IMR-90 (cell line): ENCODE results near the gene HSF2BP. TPM values are rescaled to one million over a fixed set of nuclear protein-coding genes. Genes with fewer than 3 reads are reported as not detected.

Experiments
- ATAC-seq: fragments of 200-7000 bp; cut with Tn5 transposase; 2 replicates; pipeline ENCODE4 v1.9.1; 2020; ENCODE audit warnings: low read depth, mild to moderate bottlenecking, moderate library complexity
- BruUV-seq: library from RNA; stranded (reverse); fragments of 400-500 nt; replicated peaks from 2 replicates; lab custom pipeline; 2021; lab: Mats Ljungman, UMichigan
- CTCF ChIA-PET: fragments of 300-600 bp; formaldehyde crosslinking; extraction: SDS; loops from one replicate; lab custom pipeline; 2021; ENCODE audit warnings: antibody characterized with exemption; lab: Yijun Ruan, JAX
- POLR2A ChIA-PET: fragments of 300-600 bp; sonication (Branson Sonifier 250); formaldehyde crosslinking; loops from one replicate; lab custom pipeline; 2022; ENCODE audit warnings: antibody characterized with exemption; ENCODE audit not compliant: unreplicated experiment; lab: Charles Lee
- DNase-seq: peaks from one replicate; pipeline ENCODE4 v3.0.0; 2013
- H2AFZ ChIP-seq: replicated peaks from 2 replicates; pipeline ENCODE3; 2013; ENCODE audit warnings: low read length, mild to moderate bottlenecking; ENCODE audit not compliant: poor library complexity
- H2AK5ac ChIP-seq: 2 replicates; pipeline ENCODE4 v1.6.1; 2013; ENCODE audit warnings: low read depth, low read length, inconsistent platforms
- H2AK9ac ChIP-seq: replicated peaks from 2 replicates; pipeline ENCODE3; 2013; ENCODE audit warnings: mild to moderate bottlenecking, low read depth, low read length, moderate library complexity; ENCODE audit not compliant: poor library complexity
- H2BK120ac ChIP-seq: 2 replicates; pipeline ENCODE4 v1.6.1; 2013; ENCODE audit warnings: low read depth, low read length, inconsistent platforms
- H2BK15ac ChIP-seq: 3 replicates; pipeline ENCODE4 v1.6.1; 2013; ENCODE audit warnings: low read depth, low read length, inconsistent platforms
- H2BK20ac ChIP-seq: 2 replicates; pipeline ENCODE4 v1.6.1; 2013; ENCODE audit warnings: low read depth, mild to moderate bottlenecking, inconsistent platforms, low read length, moderate library complexity
- H2BK5ac ChIP-seq: 2 replicates; pipeline ENCODE4 v1.6.1; 2013; ENCODE audit warnings: mild to moderate bottlenecking, low read depth, low read length, inconsistent platforms; ENCODE audit not compliant: poor library complexity, severe bottlenecking
- H3K14ac ChIP-seq: replicated peaks from 2 replicates; pipeline ENCODE4 v1.6.1; 2013; ENCODE audit warnings: low read depth, low read length, inconsistent platforms
- H3K18ac ChIP-seq: 2 replicates; pipeline ENCODE4 v1.6.1; 2013; ENCODE audit warnings: low read depth, low read length, control low read depth
- H3K23ac ChIP-seq: 2 replicates; pipeline ENCODE4 v1.6.1; 2013; ENCODE audit warnings: low read depth, low read length, inconsistent platforms
- H3K27ac ChIP-seq: 2 replicates; pipeline ENCODE4 v1.5.1; 2013; ENCODE audit warnings: mild to moderate bottlenecking, control low read depth, low read length; ENCODE audit not compliant: insufficient read depth
- H3K27me3 ChIP-seq: 2 replicates; pipeline ENCODE4 v1.6.1; 2013; ENCODE audit warnings: low read length; ENCODE audit not compliant: control insufficient read depth, insufficient read depth
- H3K36me3 ChIP-seq: 2 replicates; pipeline ENCODE4 v1.6.1; 2013; ENCODE audit warnings: low read length, mixed read lengths; ENCODE audit not compliant: control insufficient read depth, insufficient read depth
- H3K4ac ChIP-seq: 2 replicates; pipeline ENCODE4 v1.6.1; 2013; ENCODE audit warnings: low read depth, low read length, inconsistent platforms
- H3K4me1 ChIP-seq: 2 replicates; pipeline ENCODE4 v1.6.1; 2013; ENCODE audit warnings: low read length, mixed read lengths; ENCODE audit not compliant: control insufficient read depth, insufficient read depth
- H3K4me2 ChIP-seq: 2 replicates; pipeline ENCODE4 v1.6.1; 2013; ENCODE audit warnings: low read depth, mild to moderate bottlenecking, control low read depth, low read length, moderate library complexity
- H3K4me3 ChIP-seq: 2 replicates; pipeline ENCODE4 v1.5.1; 2013; ENCODE audit warnings: low read depth, mild to moderate bottlenecking, control low read depth, low read length, moderate library complexity; ENCODE audit not compliant: insufficient read depth
- H3K56ac ChIP-seq: 2 replicates; pipeline ENCODE4 v1.6.1; 2013; ENCODE audit warnings: low read length, inconsistent platforms; ENCODE audit not compliant: insufficient read depth; ENCODE audit errors: extremely low read depth
- H3K79me1 ChIP-seq, 2 experiments: 2 replicates each; pipeline ENCODE4 v1.6.1; 2013; ENCODE audit warnings: low read length in 2 of 2, inconsistent platforms in 1 of 2, low read depth in 1 of 2
- H3K9ac ChIP-seq: 2 replicates; pipeline ENCODE4 v1.6.1; 2013; ENCODE audit warnings: low read depth, low read length, control low read depth
- H3K9me1 ChIP-seq: 2 replicates; pipeline ENCODE4 v1.6.1; 2013; ENCODE audit warnings: low read length, inconsistent platforms; ENCODE audit not compliant: insufficient read depth
- H3K9me3 ChIP-seq: 2 replicates; pipeline ENCODE4 v1.6.1; 2013; ENCODE audit warnings: low read length; ENCODE audit not compliant: control insufficient read depth, insufficient read depth
- H4K20me1 ChIP-seq: 2 replicates; pipeline ENCODE4 v1.6.1; 2013; ENCODE audit warnings: low read length, inconsistent platforms; ENCODE audit not compliant: insufficient read depth
- H4K5ac ChIP-seq: 2 replicates; pipeline ENCODE4 v1.6.1; 2013; ENCODE audit warnings: mild to moderate bottlenecking, low read depth, low read length, control low read depth
- H4K8ac ChIP-seq, 2 experiments: 2 replicates each; pipeline ENCODE4 v1.6.1; 2013; ENCODE audit warnings: low read depth in 2 of 2, low read length in 2 of 2, control low read depth in 1 of 2, inconsistent platforms in 1 of 2
- H4K91ac ChIP-seq: 2 replicates; pipeline ENCODE4 v1.6.1; 2013; ENCODE audit warnings: low read depth, low read length, inconsistent platforms; ENCODE audit not compliant: insufficient read depth
- BHLHE40 ChIP-seq: fragments of 150-350 bp; IDR thresholded peaks from 2 replicates; pipeline ENCODE4 v1.6.1; 2016; ENCODE audit warnings: mild to moderate bottlenecking, low read depth, low read length
- CEBPB ChIP-seq: IDR thresholded peaks from 2 replicates; pipeline ENCODE4 v1.6.1; 2012; ENCODE audit warnings: low read depth, low read length, improper control_type of control experiment
- CHD1 ChIP-seq: IDR thresholded peaks from 2 replicates; pipeline ENCODE4 v1.6.1; 2012; ENCODE audit warnings: low read depth, low read length, improper control_type of control experiment
- CTCF ChIP-seq: conservative IDR thresholded peaks from 2 replicates; pipeline ENCODE4 v1.5.1; 2012; ENCODE audit warnings: mild to moderate bottlenecking, low read depth, low read length, improper control_type of control experiment
- FOS ChIP-seq: fragments of 150-350 bp; IDR thresholded peaks from 2 replicates; pipeline ENCODE4 v1.6.1; 2016; ENCODE audit warnings: low read depth, low read length
- MAFK ChIP-seq: IDR thresholded peaks from 2 replicates; pipeline ENCODE4 v1.6.1; 2012; ENCODE audit warnings: low read depth, low read length, improper control_type of control experiment
- MAZ ChIP-seq: IDR thresholded peaks from 2 replicates; pipeline ENCODE4 v1.6.1; 2012; ENCODE audit warnings: low read depth, mild to moderate bottlenecking, low read length, improper control_type of control experiment, moderate library complexity, borderline replicate concordance
- NFE2L2 ChIP-seq: fragments of 150-350 bp; IDR thresholded peaks from 2 replicates; pipeline ENCODE4 v1.6.1; 2016; ENCODE audit warnings: low read depth, mild to moderate bottlenecking, low read length
- POLR2A ChIP-seq: IDR thresholded peaks from 2 replicates; pipeline ENCODE4 v1.6.1; 2012; ENCODE audit warnings: mild to moderate bottlenecking, low read depth, low read length
- RAD21 ChIP-seq: IDR thresholded peaks from 2 replicates; pipeline ENCODE4 v1.6.1; 2012; ENCODE audit warnings: low read length, improper control_type of control experiment
- RCOR1 ChIP-seq: IDR thresholded peaks from 2 replicates; pipeline ENCODE4 v1.6.1; 2012; ENCODE audit warnings: mild to moderate bottlenecking, low read length, improper control_type of control experiment; ENCODE audit not compliant: insufficient replicate concordance
- RFX5 ChIP-seq: IDR thresholded peaks from 2 replicates; pipeline ENCODE4 v1.8.0; 2012; ENCODE audit warnings: low read depth, mild to moderate bottlenecking, low read length, moderate library complexity
- SMC3 ChIP-seq: fragments of 150-350 bp; IDR thresholded peaks from 2 replicates; pipeline ENCODE4 v1.6.1; 2016; ENCODE audit warnings: low read depth, mild to moderate bottlenecking, antibody characterized with exemption, low read length, moderate library complexity
- WGBS, 2 experiments: methylation state at CpG; one replicate each; pipeline versions ENCODE4 v1.1.5 to v1.1.7; 2013; ENCODE audit warnings: missing lambda C conversion rate in 2 of 2; ENCODE audit not compliant: insufficient read length in 1 of 2; ENCODE audit errors: extremely low coverage in 2 of 2; 5-methylcytosine and 5-hydroxymethylcytosine counted together
- dilution Hi-C: fragments of 300-500 bp; cut with HindIII; formaldehyde crosslinking; loops from one replicate; pipeline ENCODE4 v1.14.3; 2018; ENCODE audit warnings: low sequenced_read_pairs; ENCODE audit not compliant: unreplicated experiment
- in situ Hi-C: fragments of 300-500 bp; cut with MboI; formaldehyde crosslinking; loops from 3 replicates; pipeline ENCODE4 v1.14.3; 2019; ENCODE audit warnings: low sequenced_read_pairs, inconsistent platforms, mixed read lengths
- intact Hi-C: fragments of 100-400 bp; cut with micrococcal nuclease; formaldehyde crosslinking; loops from 2 replicates; pipeline ENCODE4 v1.10.0; 2022
- polyA plus RNA-seq, 3 experiments: library from polyadenylated mRNA; depleted of rRNA; stranded (reverse); fragments of >200 nt; gene quantifications; 2 replicates each; pipeline ENCODE4 v1.2.3, GENCODE V29; 2012; ENCODE audit warnings: low replicate concordance in 1 of 3
- total RNA-seq: library from RNA; depleted of rRNA; stranded (reverse); fragments of >200 nt; gene quantifications from 2 replicates; pipeline ENCODE4 v1.2.3, GENCODE V29; 2012
- TF ChIP-seq, protein P1 (sequence below): fragments of 150-350 bp; IDR thresholded peaks from 2 replicates; pipeline ENCODE4 v1.6.1; 2016; ENCODE audit warnings: low read depth, mild to moderate bottlenecking, low read length, moderate library complexity, borderline replicate concordance
- TF ChIP-seq, protein P2 (sequence below): fragments of 150-350 bp; IDR thresholded peaks from 2 replicates; pipeline ENCODE4 v1.6.1; 2017; ENCODE audit warnings: mild to moderate bottlenecking, antibody characterized with exemption, low read length, low read depth

HSF2BP gene
- total and polyA plus RNA-seq, 2 of the 4 experiments (the other 2 are of a cell fraction), result 0.87 to 0.90 TPM

DNA sequence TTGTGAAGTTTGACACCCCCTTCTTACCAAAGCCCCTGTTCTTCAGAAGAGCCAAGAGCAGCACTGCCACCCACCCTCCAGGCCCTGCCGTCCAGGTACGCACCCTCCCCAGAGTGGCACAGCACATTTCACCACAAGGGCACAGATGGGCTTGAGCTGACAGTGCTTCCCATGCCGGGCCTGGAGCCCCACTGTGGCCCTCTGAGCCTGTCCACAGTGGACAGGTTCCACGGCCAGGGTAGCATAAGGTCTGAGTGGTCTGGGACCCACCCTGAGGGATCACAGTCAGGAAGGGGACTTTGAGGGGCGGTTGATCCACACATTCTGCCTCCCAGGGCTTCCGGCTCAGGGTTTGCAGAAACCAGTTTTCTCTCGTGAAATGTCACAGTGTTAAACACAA is 31.1 kb upstream of the HSF2BP start:
- Histone ChIP-seq H3K27me3 (no peaks in the 10 kb centered on the region), H2AK9ac (no peak overlapping the region), H3K9ac (no peak overlapping the region), H2BK120ac (no peak overlapping the region), H3K4ac (no peak overlapping the region), H3K18ac (no peak overlapping the region), H3K14ac (no peak overlapping the region), H2BK20ac (no peak overlapping the region), H4K20me1 (no peaks in the 10 kb centered on the region), H3K36me3 (peaks cover 75% of the 10 kb centered on the region), H3K79me1 (0 out of 4 replicates have a peak, but pooled peaks cover 0 to 3% of the 10 kb centered on the region in 2 experiments), H2BK15ac (no peak overlapping the region), H3K27ac (no peak overlapping the region), H3K4me2 (no peak overlapping the region), H3K23ac (no peak overlapping the region), H3K9me3 (no peaks in the 10 kb centered on the region), H4K91ac (no peak overlapping the region), H2BK5ac (no peak overlapping the region), H4K5ac (no peak overlapping the region), H3K9me1 (no peaks in the 10 kb centered on the region; the same call in 1 of the 2 replicates), H4K8ac (no peak overlapping the region), H2AFZ (no peak overlapping the region), H3K4me1 (no peaks in the 10 kb centered on the region), H2AK5ac (no peak overlapping the region), H3K56ac (no peak overlapping the region), H3K4me3 (no peak overlapping the region)
- dilution Hi-C loops (no loop called here), in situ Hi-C loops (no loop called here), intact Hi-C loops (no loop called here)
- no peak for TF ChIP-seq CEBPB
- no peak for TF ChIP-seq RAD21
- no peak for TF ChIP-seq FOS
- TF ChIP-seq, protein P1, sequence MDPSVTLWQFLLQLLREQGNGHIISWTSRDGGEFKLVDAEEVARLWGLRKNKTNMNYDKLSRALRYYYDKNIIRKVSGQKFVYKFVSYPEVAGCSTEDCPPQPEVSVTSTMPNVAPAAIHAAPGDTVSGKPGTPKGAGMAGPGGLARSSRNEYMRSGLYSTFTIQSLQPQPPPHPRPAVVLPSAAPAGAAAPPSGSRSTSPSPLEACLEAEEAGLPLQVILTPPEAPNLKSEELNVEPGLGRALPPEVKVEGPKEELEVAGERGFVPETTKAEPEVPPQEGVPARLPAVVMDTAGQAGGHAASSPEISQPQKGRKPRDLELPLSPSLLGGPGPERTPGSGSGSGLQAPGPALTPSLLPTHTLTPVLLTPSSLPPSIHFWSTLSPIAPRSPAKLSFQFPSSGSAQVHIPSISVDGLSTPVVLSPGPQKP, result no peak
- TF ChIP-seq MAFK, result no peak
- TF ChIP-seq, protein P2, sequence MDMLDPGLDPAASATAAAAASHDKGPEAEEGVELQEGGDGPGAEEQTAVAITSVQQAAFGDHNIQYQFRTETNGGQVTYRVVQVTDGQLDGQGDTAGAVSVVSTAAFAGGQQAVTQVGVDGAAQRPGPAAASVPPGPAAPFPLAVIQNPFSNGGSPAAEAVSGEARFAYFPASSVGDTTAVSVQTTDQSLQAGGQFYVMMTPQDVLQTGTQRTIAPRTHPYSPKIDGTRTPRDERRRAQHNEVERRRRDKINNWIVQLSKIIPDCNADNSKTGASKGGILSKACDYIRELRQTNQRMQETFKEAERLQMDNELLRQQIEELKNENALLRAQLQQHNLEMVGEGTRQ, result no peak
- TF ChIP-seq RFX5, result no peak
- TF ChIP-seq POLR2A, result no peak
- no peak for TF ChIP-seq BHLHE40
- no peak for TF ChIP-seq NFE2L2
- TF ChIP-seq SMC3, result no peak
- TF ChIP-seq RCOR1, result no peak
- TF ChIP-seq MAZ, result no peak
- TF ChIP-seq CTCF, result no peak
- no peak for TF ChIP-seq CHD1
- WGBS, 2 experiments, result 100% methylated on average over 3 of the region's 7 CpGs; no CpG with 5 or more reads in 1 of the 2 experiments
- BruUV-seq, result no TSS peak
- POLR2A ChIA-PET, result no interaction called here
- DNase-seq (no peak), ATAC-seq (no peak)
- CTCF ChIA-PET, result no interaction called here
